Stimulated activated CD8-positive, alpha-beta memory T cell treated with anti-CD3 and anti-CD28 coated beads, Interleukin-7, amount 100 ng/mL, for 24 hours (primary cell): ENCODE measurements around the gene SUGP1.

ENCODE experiments used
- DNase-seq: peaks from one replicate; pipeline ENCODE4 v3.0.0-alpha.2; 2020; ENCODE audit warnings: low read depth

Gene SUGP1

DNA sequence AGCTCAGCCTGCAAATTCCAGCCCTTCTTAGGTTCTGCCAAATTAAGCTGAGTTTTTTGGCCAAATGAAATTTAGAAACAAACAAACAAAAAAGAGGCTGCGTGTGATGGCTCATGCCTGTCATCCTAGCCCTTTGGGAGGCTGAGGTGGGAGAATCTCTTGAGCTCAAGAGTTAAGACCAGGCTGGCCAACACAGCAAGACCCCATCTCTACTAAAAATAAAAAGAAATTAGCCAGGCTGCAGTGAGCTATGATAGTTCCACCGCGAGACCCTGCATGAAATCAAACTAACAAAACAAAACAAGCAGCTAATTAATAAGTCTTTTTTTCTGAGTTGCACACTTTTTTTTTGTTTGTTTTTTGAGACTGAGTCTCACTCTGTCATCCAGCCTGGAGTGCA, 90.6 kb downstream of the SUGP1 start:
- DNase-seq, result no peak

DNA sequence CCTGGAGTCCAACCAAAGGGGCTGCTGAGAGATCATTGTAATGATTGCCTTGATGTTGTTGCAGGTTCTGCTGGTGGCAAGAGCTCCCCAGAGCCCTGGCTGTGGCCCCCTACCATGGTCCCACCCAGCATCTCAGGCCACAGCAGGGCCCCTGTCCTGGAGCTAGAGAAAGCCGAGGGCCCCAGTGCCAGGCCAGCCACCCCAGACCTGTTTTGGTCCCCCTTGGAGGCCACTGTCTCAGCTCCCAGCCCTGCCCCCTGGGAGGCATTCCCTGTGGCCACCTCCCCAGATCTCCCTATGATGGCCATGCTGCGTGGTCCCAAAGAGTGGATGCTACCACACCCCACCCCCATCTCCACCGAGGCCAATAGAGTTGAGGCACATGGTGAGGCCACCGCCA, 93.1 kb downstream of the SUGP1 start:
- DNase-seq, result no peak

DNA sequence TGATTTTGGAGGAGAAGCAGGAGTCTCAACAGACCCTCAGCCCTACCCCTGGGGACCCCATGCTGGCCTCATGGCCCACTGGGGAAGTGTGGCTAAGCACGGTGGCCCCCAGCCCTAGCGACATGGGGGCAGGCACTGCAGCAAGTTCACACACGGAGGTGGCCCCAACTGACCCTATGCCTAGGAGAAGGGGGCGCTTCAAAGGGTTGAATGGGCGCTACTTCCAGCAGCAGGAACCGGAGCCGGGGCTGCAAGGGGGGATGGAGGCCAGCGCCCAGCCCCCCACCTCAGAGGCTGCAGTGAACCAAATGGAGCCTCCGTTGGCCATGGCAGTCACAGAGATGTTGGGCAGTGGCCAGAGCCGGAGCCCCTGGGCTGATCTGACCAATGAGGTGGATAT, 93.6 kb downstream of the SUGP1 start:
- no peak for DNase-seq

DNA sequence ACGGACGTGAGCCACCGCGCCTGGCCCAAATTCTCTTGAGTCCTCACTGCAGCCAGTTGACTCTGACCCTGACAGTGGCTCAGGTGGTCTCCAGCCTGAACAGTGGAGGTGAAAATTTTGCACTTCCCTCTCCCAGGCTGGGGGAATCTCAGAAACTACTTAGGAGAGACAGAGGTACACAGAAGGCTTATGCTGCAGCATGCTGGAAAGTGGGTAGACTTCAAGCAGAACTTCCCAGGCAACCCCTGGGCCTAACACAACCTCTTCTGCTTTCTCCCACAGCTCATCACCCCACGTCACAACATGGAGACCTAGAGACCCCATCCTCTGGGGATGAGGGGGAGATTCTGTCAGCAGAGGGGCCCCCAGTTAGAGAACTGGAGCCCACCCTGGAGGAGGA, 94.1 kb downstream of the SUGP1 start:
- DNase-seq, result no peak
